Large intestine (tissue), 3 donors: Measurements from ENCODE around the gene NOXA1. TPM values are rescaled to one million over a fixed set of nuclear protein-coding genes. Genes with fewer than 3 reads are reported as not detected.
"Not testable (repeated sequence)": the region's sequence is repeated elsewhere in the genome, so short reads cannot be mapped to it uniquely, and the experiment has no call there.

Experiments
- DNase-seq, 2 donors: peaks; one replicate each; pipeline versions ENCODE4 v3.0.0 to v3.0.0-alpha.2; 2013
- H3K27ac ChIP-seq: one replicate; pipeline ENCODE4 v1.5.1; 2013; ENCODE audit warnings: low read length
- H3K27me3 ChIP-seq: 2 replicates; pipeline ENCODE4 v1.6.1; 2013; ENCODE audit warnings: low read length; ENCODE audit not compliant: control insufficient read depth, insufficient read depth
- H3K36me3 ChIP-seq: 2 replicates; pipeline ENCODE4 v1.6.1; 2013; ENCODE audit warnings: low read length; ENCODE audit not compliant: control insufficient read depth, insufficient read depth
- H3K4me1 ChIP-seq: one replicate; pipeline ENCODE4 v1.6.1; 2013; ENCODE audit warnings: low read length; ENCODE audit not compliant: control insufficient read depth, insufficient read depth
- H3K4me3 ChIP-seq: one replicate; pipeline ENCODE4 v1.5.1; 2013; ENCODE audit warnings: low read length
- H3K9me3 ChIP-seq: one replicate; pipeline ENCODE4 v1.6.1; 2013; ENCODE audit warnings: mild to moderate bottlenecking, low read depth, low read length, moderate library complexity; ENCODE audit not compliant: control insufficient read depth
- WGBS: methylation state at CpG from one replicate; pipeline ENCODE4 v1.1.5; 2013; ENCODE audit warnings: low lambda C conversion rate; ENCODE audit not compliant: insufficient coverage; 5-methylcytosine and 5-hydroxymethylcytosine counted together
- polyA plus RNA-seq: library from polyadenylated mRNA; unstranded; fragments of 120-200 nt; gene quantifications from one replicate; pipeline ENCODE4 v1.2.1, GENCODE V29; 2013

Gene NOXA1
- polyA plus RNA-seq, 1 donor = 11.8 TPM

GRCh38 chr9:137463931-137464290 lies 40.7 kb downstream of the NOXA1 start:
- no peaks in the 10 kb centered on the region for H3K36me3 ChIP-seq
- peaks cover 9% of the 10 kb centered on the region for H3K4me1 ChIP-seq
- H3K4me3 ChIP-seq = no peak overlapping the region
- peaks cover 10% of the 10 kb centered on the region for H3K9me3 ChIP-seq
- H3K27me3 ChIP-seq = peaks cover 10% of the 10 kb centered on the region
- no peak for DNase-seq
- WGBS = no CpG with 5 or more reads among the region's 18 CpGs
- H3K27ac ChIP-seq = no peak overlapping the region

GRCh38 chr9:137464291-137464999 lies 41.3 kb downstream of the NOXA1 start:
- DNase-seq = no peak
- H3K27me3 ChIP-seq = peaks cover 10% of the 10 kb centered on the region
- peaks cover 8% of the 10 kb centered on the region for H3K4me1 ChIP-seq
- H3K36me3 ChIP-seq = no peaks in the 10 kb centered on the region
- H3K9me3 ChIP-seq = peaks cover 10% of the 10 kb centered on the region
- no peak overlapping the region for H3K4me3 ChIP-seq
- WGBS = no CpG with 5 or more reads among the region's 28 CpGs
- no peak overlapping the region for H3K27ac ChIP-seq

- no peak overlapping the region for H3K4me3 ChIP-seq
- H3K9me3 ChIP-seq = peaks cover 10% of the 10 kb centered on the region
- H3K4me1 ChIP-seq = peaks cover under 1% of the 10 kb centered on the region
- no peaks in the 10 kb centered on the region for H3K36me3 ChIP-seq
- no peak overlapping the region for H3K27ac ChIP-seq
- DNase-seq = no peak
- no CpG with 5 or more reads among the region's 23 CpGs for WGBS
- peaks cover 10% of the 10 kb centered on the region for H3K27me3 ChIP-seq
Observed at GRCh38 chr9:137465000-137465719, 42.0 kb downstream of the NOXA1 start.

GRCh38 chr9:137465720-137466388 lies 42.7 kb downstream of the NOXA1 start:
- no peak overlapping the region for H3K27ac ChIP-seq
- WGBS = no CpG with 5 or more reads among the region's 23 CpGs
- H3K4me1 ChIP-seq = no peaks in the 10 kb centered on the region
- peaks cover 10% of the 10 kb centered on the region for H3K9me3 ChIP-seq
- no peaks in the 10 kb centered on the region for H3K36me3 ChIP-seq
- peaks cover 10% of the 10 kb centered on the region for H3K27me3 ChIP-seq
- no peak for DNase-seq
- no peak overlapping the region for H3K4me3 ChIP-seq

GRCh38 chr9:137466389-137467085 lies 43.3 kb downstream of the NOXA1 start:
- DNase-seq, H3K27me3 ChIP-seq, H3K4me1 ChIP-seq, H3K27ac ChIP-seq, H3K4me3 ChIP-seq, H3K36me3 ChIP-seq: not testable (repeated sequence)
- 87% methylated on average over 7 of the region's 35 CpGs for WGBS
- H3K9me3 ChIP-seq = peaks cover 10% of the 10 kb centered on the region

- H3K27me3 ChIP-seq = peaks cover 2% of the 10 kb centered on the region
- no peaks in the 10 kb centered on the region for H3K4me1 ChIP-seq
- no peak for DNase-seq
- WGBS = no CpG with 5 or more reads among the region's 16 CpGs
- no peak overlapping the region for H3K27ac ChIP-seq
- H3K4me3 ChIP-seq = no peak overlapping the region
- no peaks in the 10 kb centered on the region for H3K36me3 ChIP-seq
- H3K9me3 ChIP-seq = peaks cover 4% of the 10 kb centered on the region
Observed at GRCh38 chr9:137467161-137467581, 44.0 kb downstream of the NOXA1 start.

GRCh38 chr9:137467896-137468295 lies 44.7 kb downstream of the NOXA1 start:
- Histone ChIP-seq H3K4me1 (no peaks in the 10 kb centered on the region), H3K27me3 (no peaks in the 10 kb centered on the region), H3K4me3 (no peak overlapping the region), H3K9me3 (no peaks in the 10 kb centered on the region), H3K36me3 (no peaks in the 10 kb centered on the region), H3K27ac (no peak overlapping the region)
- no peak for DNase-seq
- WGBS = no CpG with 5 or more reads among the region's 7 CpGs

GRCh38 chr9:137470785-137471184 lies 47.6 kb downstream of the NOXA1 start:
- H3K4me1 ChIP-seq = no peaks in the 10 kb centered on the region
- WGBS = 93% methylated on average over 2 of the region's 7 CpGs
- DNase-seq = no peak
- H3K27me3 ChIP-seq = no peaks in the 10 kb centered on the region
- H3K27ac ChIP-seq = no peak overlapping the region
- H3K4me3 ChIP-seq = no peak overlapping the region
- peaks cover 8% of the 10 kb centered on the region for H3K9me3 ChIP-seq
- no peaks in the 10 kb centered on the region for H3K36me3 ChIP-seq

- H3K27me3 ChIP-seq = no peaks in the 10 kb centered on the region
- no peak overlapping the region for H3K27ac ChIP-seq
- DNase-seq = no peak
- no peak overlapping the region for H3K4me3 ChIP-seq
- no peaks in the 10 kb centered on the region for H3K4me1 ChIP-seq
- peaks cover 12% of the 10 kb centered on the region for H3K9me3 ChIP-seq
- no peaks in the 10 kb centered on the region for H3K36me3 ChIP-seq
- over 99% methylated on average over 9 of the region's 18 CpGs for WGBS
Observed at GRCh38 chr9:137474271-137474670, 51.1 kb downstream of the NOXA1 start.

GRCh38 chr9:137475666-137476065 lies 52.5 kb downstream of the NOXA1 start:
- H3K27ac ChIP-seq = no peak overlapping the region
- no peaks in the 10 kb centered on the region for H3K36me3 ChIP-seq
- H3K27me3 ChIP-seq = no peaks in the 10 kb centered on the region
- WGBS = 81% methylated on average over 3 of the region's 3 CpGs
- H3K4me3 ChIP-seq = no peak overlapping the region
- H3K4me1 ChIP-seq = no peaks in the 10 kb centered on the region
- DNase-seq = no peak
- H3K9me3 ChIP-seq = peaks cover 12% of the 10 kb centered on the region
